ENCODE measurements around the gene OFD1.

DNA sequence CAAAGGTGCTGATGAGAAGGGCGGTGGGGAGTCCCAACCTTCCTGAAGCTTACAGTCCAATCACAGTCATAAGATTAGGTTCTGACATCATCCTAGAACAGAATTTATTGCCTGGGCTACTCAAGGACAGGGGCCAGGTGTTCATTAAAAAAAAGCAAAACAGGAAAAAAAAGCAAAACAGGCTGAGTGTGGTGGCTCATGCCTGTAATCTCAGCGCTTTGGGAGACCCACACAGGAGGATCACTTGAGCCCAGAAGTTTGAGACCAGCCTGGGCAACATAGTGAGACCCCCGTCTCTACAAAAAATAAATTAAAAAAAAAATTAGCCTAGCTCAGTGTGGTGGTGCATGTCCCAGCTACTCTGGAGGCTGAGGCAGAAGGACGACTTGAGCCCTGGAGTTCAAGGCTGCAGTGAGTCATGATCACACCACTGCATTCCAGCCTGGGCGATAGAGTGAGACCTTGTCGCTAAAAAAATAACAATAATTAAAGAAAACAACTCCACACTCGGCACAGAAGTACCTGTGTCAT is 42.6 kb upstream of the OFD1 start:
- TF ChIP-seq CEBPB (IDR thresholded peaks at IDR 0.05; ENCODE audit: low read depth, low read length), result no peak
- no peak for TF ChIP-seq POLR2A (IDR thresholded peaks at IDR 0.05; ENCODE audit: control extremely low read depth in 1 of 2, low read depth in 2 of 2, low read length in 2 of 2)
- TF ChIP-seq RFX5 (IDR thresholded peaks at IDR 0.05; ENCODE audit: borderline replicate concordance, low read depth, low read length), result no peak
- TF ChIP-seq, protein P1, sequence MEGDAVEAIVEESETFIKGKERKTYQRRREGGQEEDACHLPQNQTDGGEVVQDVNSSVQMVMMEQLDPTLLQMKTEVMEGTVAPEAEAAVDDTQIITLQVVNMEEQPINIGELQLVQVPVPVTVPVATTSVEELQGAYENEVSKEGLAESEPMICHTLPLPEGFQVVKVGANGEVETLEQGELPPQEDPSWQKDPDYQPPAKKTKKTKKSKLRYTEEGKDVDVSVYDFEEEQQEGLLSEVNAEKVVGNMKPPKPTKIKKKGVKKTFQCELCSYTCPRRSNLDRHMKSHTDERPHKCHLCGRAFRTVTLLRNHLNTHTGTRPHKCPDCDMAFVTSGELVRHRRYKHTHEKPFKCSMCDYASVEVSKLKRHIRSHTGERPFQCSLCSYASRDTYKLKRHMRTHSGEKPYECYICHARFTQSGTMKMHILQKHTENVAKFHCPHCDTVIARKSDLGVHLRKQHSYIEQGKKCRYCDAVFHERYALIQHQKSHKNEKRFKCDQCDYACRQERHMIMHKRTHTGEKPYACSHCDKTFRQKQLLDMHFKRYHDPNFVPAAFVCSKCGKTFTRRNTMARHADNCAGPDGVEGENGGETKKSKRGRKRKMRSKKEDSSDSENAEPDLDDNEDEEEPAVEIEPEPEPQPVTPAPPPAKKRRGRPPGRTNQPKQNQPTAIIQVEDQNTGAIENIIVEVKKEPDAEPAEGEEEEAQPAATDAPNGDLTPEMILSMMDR (IDR thresholded peaks at IDR 0.05; ENCODE audit: control extremely low read depth in 1 of 3, insufficient read depth in 1 of 3, low read depth in 1 of 3, low read length in 3 of 3), result no peak
- no peak for TF ChIP-seq TEAD4 (IDR thresholded peaks at IDR 0.05; ENCODE audit: low read depth, low read length)
- no peak for TF ChIP-seq JUND (IDR thresholded peaks at IDR 0.05; ENCODE audit: low read length)
- no peak for TF ChIP-seq MAFK (IDR thresholded peaks at IDR 0.05; ENCODE audit: low read depth, low read length)
- no peak for TF ChIP-seq HDAC2 (IDR thresholded peaks at IDR 0.05; ENCODE audit: borderline replicate concordance in 1 of 2, low read depth in 2 of 2, low read length in 2 of 2)
- no peak for TF ChIP-seq EZH2 (IDR thresholded peaks at IDR 0.05; ENCODE audit: low read depth, low read length, severe bottlenecking)
- no peak for TF ChIP-seq ATF3 (IDR thresholded peaks at IDR 0.05; ENCODE audit: insufficient read depth, low read depth, low read length)
- TF ChIP-seq GABPA (IDR thresholded peaks at IDR 0.05; ENCODE audit: borderline replicate concordance, insufficient read depth, low read length), result no peak
- TF ChIP-seq, protein P2, sequence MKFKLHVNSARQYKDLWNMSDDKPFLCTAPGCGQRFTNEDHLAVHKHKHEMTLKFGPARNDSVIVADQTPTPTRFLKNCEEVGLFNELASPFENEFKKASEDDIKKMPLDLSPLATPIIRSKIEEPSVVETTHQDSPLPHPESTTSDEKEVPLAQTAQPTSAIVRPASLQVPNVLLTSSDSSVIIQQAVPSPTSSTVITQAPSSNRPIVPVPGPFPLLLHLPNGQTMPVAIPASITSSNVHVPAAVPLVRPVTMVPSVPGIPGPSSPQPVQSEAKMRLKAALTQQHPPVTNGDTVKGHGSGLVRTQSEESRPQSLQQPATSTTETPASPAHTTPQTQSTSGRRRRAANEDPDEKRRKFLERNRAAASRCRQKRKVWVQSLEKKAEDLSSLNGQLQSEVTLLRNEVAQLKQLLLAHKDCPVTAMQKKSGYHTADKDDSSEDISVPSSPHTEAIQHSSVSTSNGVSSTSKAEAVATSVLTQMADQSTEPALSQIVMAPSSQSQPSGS (IDR thresholded peaks at IDR 0.05; ENCODE audit: low read length), result no peak

All from H1 (cell line).